Suprapubic skin (tissue), 4 donors: Measurements from ENCODE around the gene KLHL26. TPM values are rescaled to one million over a fixed set of nuclear protein-coding genes. Genes with fewer than 3 reads are reported as not detected.

Experiments
- DNase-seq, 2 donors: peaks; one replicate each; pipeline ENCODE4 v3.0.0-alpha.2; 2019; ENCODE audit warnings: low spot score in 2 of 2
- H3K27ac ChIP-seq: fragments of 200-600 bp; sonication (generic); one replicate; pipeline ENCODE4 v1.5.1; 2019
- H3K27me3 ChIP-seq: fragments of 200-600 bp; sonication (generic); one replicate; pipeline ENCODE4 v1.5.1; 2019
- H3K36me3 ChIP-seq: fragments of 200-600 bp; sonication (generic); one replicate; pipeline ENCODE4 v1.5.1; 2019
- H3K4me1 ChIP-seq: fragments of 200-600 bp; sonication (generic); one replicate; pipeline ENCODE4 v1.5.1; 2019
- H3K4me3 ChIP-seq: fragments of 200-600 bp; sonication (generic); one replicate; pipeline ENCODE4 v1.5.1; 2019; ENCODE audit warnings: mild to moderate bottlenecking
- H3K9me3 ChIP-seq: fragments of 200-600 bp; sonication (generic); one replicate; pipeline ENCODE4 v1.5.1; 2019
- CTCF ChIP-seq, 2 donors: fragments of 200-600 bp in 1 of 2; fragments of 450-650 bp in 1 of 2; sonication (generic) in 1 of 2; IDR thresholded peaks; one replicate each; pipeline ENCODE4 v1.5.1; 2016 to 2019; ENCODE audit warnings: antibody characterized with exemption in 2 of 2, mild to moderate bottlenecking in 1 of 2, moderate library complexity in 1 of 2
- EP300 ChIP-seq: sonication (generic); formaldehyde crosslinking; IDR thresholded peaks from one replicate; pipeline ENCODE4 v1.6.1; 2017; ENCODE audit warnings: antibody characterized with exemption
- POLR2A ChIP-seq, 2 donors: fragments of 450-650 bp; IDR thresholded peaks; one replicate each; pipeline ENCODE4 v1.6.1; 2017; ENCODE audit warnings: antibody characterized with exemption in 2 of 2, mild to moderate bottlenecking in 2 of 2, moderate library complexity in 2 of 2
- POLR2AphosphoS5 ChIP-seq, 3 donors: sonication (generic); formaldehyde crosslinking; IDR thresholded peaks; one replicate each; pipeline ENCODE4 v1.6.1; 2017; ENCODE audit warnings: antibody characterized with exemption in 3 of 3
- WGBS: methylation state at CpG from one replicate; pipeline ENCODE4 v1.1.5; 2018; 5-methylcytosine and 5-hydroxymethylcytosine counted together
- total RNA-seq, 4 donors: library from RNA; depleted of rRNA; stranded (reverse); fragments of >200 nt; gene quantifications; one replicate each; pipeline ENCODE4 v1.1.0, GENCODE V29; 2016

Gene KLHL26
- total RNA-seq, 4 donors from 2014 or later, result 6.9 to 26.5 (median 11.5) TPM

DNA sequence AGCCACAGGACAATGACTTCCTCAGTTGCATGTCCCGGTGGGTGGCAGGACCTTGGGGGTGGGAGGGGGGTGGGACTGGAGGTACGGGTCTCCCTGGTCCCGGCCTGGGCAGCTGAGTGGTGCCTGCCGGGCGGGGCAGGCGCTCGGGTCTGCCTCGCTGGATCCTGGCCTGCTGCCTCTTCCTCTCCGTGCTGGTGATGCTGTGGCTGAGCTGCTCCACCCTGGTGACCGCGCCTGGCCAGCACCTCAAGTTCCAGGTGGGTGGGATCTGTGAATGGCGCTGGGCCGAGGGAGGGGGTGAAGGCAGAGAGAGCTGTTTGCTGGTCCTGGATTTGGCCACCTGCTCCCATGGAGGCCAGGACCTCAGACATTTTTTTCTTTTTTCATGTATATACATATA lies 18.6 kb upstream of the KLHL26 start:
- peaks cover 1% of the 10 kb centered on the region for H3K4me1 ChIP-seq
- 92% methylated on average over 5 of the region's 13 CpGs for WGBS
- H3K9me3 ChIP-seq, result no peaks in the 10 kb centered on the region
- H3K27ac ChIP-seq, result no peak overlapping the region
- H3K4me3 ChIP-seq, result no peak overlapping the region
- DNase-seq, result no peak
- peaks cover 47% of the 10 kb centered on the region for H3K27me3 ChIP-seq
- H3K36me3 ChIP-seq, result no peaks in the 10 kb centered on the region
- no peak for TF ChIP-seq POLR2AphosphoS5 (IDR thresholded peaks at IDR 0.05)
- no peak for TF ChIP-seq POLR2A (IDR thresholded peaks at IDR 0.05)
- no peak for TF ChIP-seq EP300

DNA sequence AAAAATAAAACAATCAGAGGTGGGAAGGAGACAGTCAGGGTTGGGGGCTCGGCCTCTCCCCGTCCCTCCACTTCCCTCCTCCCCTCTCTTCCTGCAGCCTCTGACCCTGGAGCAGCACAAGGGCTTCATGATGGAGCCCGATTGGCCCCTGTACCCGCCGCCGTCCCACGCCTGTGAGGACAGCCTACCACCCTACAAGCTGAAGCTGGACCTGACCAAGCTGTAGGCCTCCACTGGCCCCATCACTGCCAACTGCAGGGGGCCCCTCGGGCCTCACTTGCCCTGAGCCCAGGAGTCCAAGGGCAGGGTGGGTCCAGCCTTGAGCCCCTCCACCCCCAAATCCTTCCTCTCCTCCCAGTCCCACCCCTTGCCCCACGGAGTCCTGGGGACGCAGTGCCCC lies 16.5 kb upstream of the KLHL26 start:
- TF ChIP-seq POLR2AphosphoS5 (IDR thresholded peaks at IDR 0.05), result no peak
- TF ChIP-seq POLR2A (IDR thresholded peaks at IDR 0.05), result no peak
- no peak for TF ChIP-seq EP300
- TF ChIP-seq CTCF (IDR thresholded peaks at IDR 0.05), result no peak
- Histone ChIP-seq H3K9me3 (no peaks in the 10 kb centered on the region), H3K36me3 (no peaks in the 10 kb centered on the region), H3K27me3 (peaks cover 26% of the 10 kb centered on the region), H3K4me1 (no peaks in the 10 kb centered on the region), H3K27ac (no peak overlapping the region), H3K4me3 (no peak overlapping the region)
- DNase-seq, result no peak
- 84% methylated on average over 10 of the region's 10 CpGs for WGBS

DNA sequence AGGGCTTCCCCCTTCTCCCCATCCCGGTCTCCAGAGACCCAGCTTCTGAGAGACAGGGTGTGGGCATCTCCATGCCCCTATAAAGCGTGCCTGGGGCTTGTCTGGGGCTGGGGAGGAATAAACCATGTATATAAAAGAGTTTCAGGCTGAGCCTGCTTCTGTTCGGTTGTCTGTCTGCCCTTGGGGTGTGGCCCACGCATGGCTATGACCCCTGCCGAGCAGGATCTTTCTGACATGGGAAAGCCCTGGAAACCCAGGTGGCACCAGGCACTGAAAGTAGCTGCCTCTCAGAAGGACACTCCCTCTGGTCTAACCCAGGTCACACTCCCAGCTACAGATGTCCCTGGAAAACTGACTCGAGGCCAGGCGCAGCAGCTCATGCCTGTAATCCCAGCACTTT lies 15.9 kb upstream of the KLHL26 start:
- TF ChIP-seq EP300 (no peak), POLR2A (IDR thresholded peaks at IDR 0.05) (no peak), CTCF (IDR thresholded peaks at IDR 0.05) (no peak), POLR2AphosphoS5 (IDR thresholded peaks at IDR 0.05) (no peak)
- DNase-seq, result no peak
- WGBS, result 68% methylated on average over 7 of the region's 7 CpGs

DNA sequence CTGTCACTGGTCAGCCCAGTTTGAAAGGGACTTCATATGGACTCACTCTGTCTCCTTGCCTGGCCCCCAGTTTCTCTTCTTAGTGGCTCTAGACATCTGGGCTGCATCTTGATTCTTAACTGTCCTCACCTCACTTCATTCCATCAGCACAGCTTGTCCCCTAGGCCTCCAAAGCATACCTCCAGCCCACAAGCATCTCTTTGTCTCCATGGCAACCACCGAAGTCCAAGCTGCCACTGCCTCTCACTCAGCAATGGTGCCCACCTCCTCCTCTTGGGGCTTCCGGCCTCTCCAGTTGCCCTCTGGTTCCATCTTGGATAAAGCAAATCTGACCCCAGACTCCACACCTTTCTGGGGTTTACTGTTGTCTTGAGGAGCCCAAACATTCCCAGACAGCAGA lies 9.9 kb upstream of the KLHL26 start:
- Histone ChIP-seq H3K4me1 (peaks cover 2% of the 10 kb centered on the region), H3K4me3 (no peak overlapping the region), H3K27ac (no peak overlapping the region), H3K27me3 (no peaks in the 10 kb centered on the region), H3K36me3 (no peaks in the 10 kb centered on the region), H3K9me3 (no peaks in the 10 kb centered on the region)
- no peak for TF ChIP-seq POLR2AphosphoS5 (IDR thresholded peaks at IDR 0.05)
- TF ChIP-seq CTCF (IDR thresholded peaks at IDR 0.05), result no peak
- TF ChIP-seq POLR2A (IDR thresholded peaks at IDR 0.05), result no peak
- no peak for TF ChIP-seq EP300
- WGBS, result 83% methylated on average over 2 of the region's 2 CpGs
- DNase-seq, result no peak

More for the DNA sequence above, 15.9 kb upstream of the KLHL26 start:
- Histone ChIP-seq H3K27me3 (peaks cover 20% of the 10 kb centered on the region), H3K9me3 (no peaks in the 10 kb centered on the region), H3K27ac (no peak overlapping the region), H3K36me3 (no peaks in the 10 kb centered on the region), H3K4me3 (no peak overlapping the region), H3K4me1 (no peaks in the 10 kb centered on the region)

DNA sequence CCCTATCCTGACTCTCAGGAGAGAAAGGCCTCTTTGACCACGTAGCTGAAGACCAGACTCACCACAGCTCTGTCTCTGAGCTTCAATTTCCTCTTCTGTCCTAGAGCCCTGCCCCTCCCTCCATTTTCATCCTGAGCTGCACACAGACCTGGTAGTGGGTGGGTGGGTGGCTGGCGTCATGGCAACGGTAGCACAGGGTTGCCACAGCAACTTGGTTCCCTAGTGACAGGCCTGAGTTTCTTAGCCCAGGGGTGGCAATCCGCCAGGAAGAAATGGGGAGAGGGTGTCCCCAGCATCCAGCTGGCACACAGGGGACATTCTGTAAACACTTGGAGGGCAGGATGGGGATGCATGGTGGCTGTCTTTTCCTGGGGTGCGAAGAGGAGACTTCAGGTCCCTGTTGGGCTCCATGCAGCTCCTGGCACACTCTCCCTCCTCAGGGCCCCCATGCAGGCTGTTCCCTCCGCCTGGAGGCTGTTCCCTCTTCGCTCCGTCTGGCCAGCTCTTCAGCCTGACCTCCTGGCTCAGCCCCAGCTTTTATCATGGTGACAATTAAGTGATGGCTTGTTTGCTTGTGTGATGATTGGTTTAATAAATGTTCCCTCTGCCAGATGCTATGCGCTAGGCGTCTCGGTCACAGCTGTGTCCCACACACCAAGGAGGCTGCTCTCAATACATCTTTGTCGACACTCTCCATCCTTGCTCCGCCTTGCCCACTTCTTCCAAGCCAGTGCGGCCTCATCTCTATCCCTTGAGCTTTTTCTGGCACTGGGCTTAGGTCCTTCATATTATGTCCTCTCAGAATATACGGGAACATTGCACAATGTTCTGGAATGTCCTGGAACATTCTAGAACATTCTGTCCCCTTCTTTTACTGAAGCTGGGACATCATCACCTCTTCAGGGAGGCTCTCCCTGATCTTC lies 7.4 kb upstream of the KLHL26 start:
- H3K4me1 ChIP-seq, result peaks cover 2% of the 10 kb centered on the region
- H3K4me3 ChIP-seq, result no peak overlapping the region
- H3K9me3 ChIP-seq, result no peaks in the 10 kb centered on the region
- DNase-seq, result peak in 1 of 2 donors; percentile 69
- peak overlapping the region; percentile 49 for H3K27ac ChIP-seq
- no peaks in the 10 kb centered on the region for H3K36me3 ChIP-seq
- TF ChIP-seq POLR2A (IDR thresholded peaks at IDR 0.05) (no peak), EP300 (peak; percentile 81), POLR2AphosphoS5 (IDR thresholded peaks at IDR 0.05) (peak; percentile 79 to 98 (median 82)), CTCF (IDR thresholded peaks at IDR 0.05) (no peak)
- H3K27me3 ChIP-seq, result no peaks in the 10 kb centered on the region
- WGBS, result 61% methylated on average over 15 of the region's 15 CpGs
